ENCODE measurements around the gene SMDT1.

DNA sequence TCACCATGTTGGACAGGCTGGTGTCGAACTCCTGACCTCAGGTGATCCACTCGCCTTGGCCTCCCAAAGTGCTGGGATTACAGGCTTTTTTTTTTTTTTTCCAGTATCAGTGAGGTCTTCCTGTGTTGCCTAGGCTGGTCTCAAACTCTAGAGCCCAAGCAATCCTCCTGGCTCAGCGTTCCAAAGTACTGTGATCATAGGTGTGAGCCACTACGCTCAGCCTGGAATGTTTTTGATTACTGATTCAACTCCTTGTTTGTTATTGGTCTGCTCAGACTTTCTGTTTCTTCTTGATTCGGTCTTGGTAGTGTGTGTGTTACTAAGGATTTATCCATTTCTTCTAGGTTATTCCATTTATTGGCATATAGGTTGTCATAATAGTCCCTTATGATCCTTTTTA is 40.2 kb upstream of the SMDT1 start:
- TF ChIP-seq EZH2 (IDR thresholded peaks at IDR 0.05; ENCODE audit: borderline replicate concordance, insufficient read depth, low read length, poor library complexity, severe bottlenecking) (no peak), RAD21 (conservative IDR thresholded peaks at IDR 0.05) (no peak), SMC3 (conservative IDR thresholded peaks at IDR 0.05; ENCODE audit: poor library complexity) (no peak), POLR2AphosphoS5 (IDR thresholded peaks at IDR 0.05) (no peak), MXI1 (conservative IDR thresholded peaks at IDR 0.05; ENCODE audit: poor library complexity, severe bottlenecking) (no peak)
- TF ChIP-seq, protein P1, sequence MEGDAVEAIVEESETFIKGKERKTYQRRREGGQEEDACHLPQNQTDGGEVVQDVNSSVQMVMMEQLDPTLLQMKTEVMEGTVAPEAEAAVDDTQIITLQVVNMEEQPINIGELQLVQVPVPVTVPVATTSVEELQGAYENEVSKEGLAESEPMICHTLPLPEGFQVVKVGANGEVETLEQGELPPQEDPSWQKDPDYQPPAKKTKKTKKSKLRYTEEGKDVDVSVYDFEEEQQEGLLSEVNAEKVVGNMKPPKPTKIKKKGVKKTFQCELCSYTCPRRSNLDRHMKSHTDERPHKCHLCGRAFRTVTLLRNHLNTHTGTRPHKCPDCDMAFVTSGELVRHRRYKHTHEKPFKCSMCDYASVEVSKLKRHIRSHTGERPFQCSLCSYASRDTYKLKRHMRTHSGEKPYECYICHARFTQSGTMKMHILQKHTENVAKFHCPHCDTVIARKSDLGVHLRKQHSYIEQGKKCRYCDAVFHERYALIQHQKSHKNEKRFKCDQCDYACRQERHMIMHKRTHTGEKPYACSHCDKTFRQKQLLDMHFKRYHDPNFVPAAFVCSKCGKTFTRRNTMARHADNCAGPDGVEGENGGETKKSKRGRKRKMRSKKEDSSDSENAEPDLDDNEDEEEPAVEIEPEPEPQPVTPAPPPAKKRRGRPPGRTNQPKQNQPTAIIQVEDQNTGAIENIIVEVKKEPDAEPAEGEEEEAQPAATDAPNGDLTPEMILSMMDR (IDR thresholded peaks at IDR 0.05; ENCODE audit: poor library complexity, severe bottlenecking), result no peak
- TF ChIP-seq, protein P2, sequence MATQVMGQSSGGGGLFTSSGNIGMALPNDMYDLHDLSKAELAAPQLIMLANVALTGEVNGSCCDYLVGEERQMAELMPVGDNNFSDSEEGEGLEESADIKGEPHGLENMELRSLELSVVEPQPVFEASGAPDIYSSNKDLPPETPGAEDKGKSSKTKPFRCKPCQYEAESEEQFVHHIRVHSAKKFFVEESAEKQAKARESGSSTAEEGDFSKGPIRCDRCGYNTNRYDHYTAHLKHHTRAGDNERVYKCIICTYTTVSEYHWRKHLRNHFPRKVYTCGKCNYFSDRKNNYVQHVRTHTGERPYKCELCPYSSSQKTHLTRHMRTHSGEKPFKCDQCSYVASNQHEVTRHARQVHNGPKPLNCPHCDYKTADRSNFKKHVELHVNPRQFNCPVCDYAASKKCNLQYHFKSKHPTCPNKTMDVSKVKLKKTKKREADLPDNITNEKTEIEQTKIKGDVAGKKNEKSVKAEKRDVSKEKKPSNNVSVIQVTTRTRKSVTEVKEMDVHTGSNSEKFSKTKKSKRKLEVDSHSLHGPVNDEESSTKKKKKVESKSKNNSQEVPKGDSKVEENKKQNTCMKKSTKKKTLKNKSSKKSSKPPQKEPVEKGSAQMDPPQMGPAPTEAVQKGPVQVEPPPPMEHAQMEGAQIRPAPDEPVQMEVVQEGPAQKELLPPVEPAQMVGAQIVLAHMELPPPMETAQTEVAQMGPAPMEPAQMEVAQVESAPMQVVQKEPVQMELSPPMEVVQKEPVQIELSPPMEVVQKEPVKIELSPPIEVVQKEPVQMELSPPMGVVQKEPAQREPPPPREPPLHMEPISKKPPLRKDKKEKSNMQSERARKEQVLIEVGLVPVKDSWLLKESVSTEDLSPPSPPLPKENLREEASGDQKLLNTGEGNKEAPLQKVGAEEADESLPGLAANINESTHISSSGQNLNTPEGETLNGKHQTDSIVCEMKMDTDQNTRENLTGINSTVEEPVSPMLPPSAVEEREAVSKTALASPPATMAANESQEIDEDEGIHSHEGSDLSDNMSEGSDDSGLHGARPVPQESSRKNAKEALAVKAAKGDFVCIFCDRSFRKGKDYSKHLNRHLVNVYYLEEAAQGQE (IDR thresholded peaks at IDR 0.05; ENCODE audit: borderline replicate concordance), result no peak
